Measurements from ENCODE around the gene CNPY1. TPM values are rescaled to one million over a fixed set of nuclear protein-coding genes. Genes with fewer than 3 reads are reported as not detected.

The CNPY1 gene
- total and polyA plus RNA-seq, 2 of the 8 experiments (the other 6 are each of a cell fraction or from before 2014, with no cell fraction given) = not detected

DNA sequence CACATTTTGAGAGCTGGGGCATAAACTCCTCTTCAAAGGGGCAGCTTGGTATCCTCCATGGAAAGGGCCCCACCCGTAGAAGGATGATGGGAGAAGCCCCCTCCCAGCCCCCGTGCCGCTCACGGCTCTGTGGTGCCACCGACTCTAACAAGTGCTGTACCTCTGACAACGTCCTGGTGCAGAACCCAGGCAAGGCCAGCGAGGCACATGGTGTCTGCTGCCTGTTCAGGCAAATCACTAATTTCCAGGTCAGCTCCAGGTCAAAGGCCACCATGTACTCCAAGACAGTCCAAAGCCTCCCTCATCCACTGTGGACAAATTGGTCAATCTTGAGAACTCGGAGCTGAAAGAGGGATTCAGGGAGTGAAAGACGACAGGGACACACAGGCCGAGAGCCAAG is 11.4 kb upstream of the CNPY1 start:
- CTCF ChIA-PET (ENCODE audit: partially characterized antibody) = interaction anchor here (1.1 to 1.3 kb wide), 3 partner anchors 13 to 41 kb away, joined by 3 to 5 read pairs (median 3); no protein-coding TSS in a partner anchor
- WGBS, 2 experiments (ENCODE audit: extremely low coverage in 1 of 2, insufficient coverage in 1 of 2, insufficient read length in 1 of 2, insufficient replicate concordance in 2 of 2, low coverage in 1 of 2, low lambda C conversion rate in 2 of 2, missing lambda C conversion rate in 1 of 2) = 89% methylated on average over 10 of the region's 10 CpGs; no CpG with 5 or more reads in 1 of the 2 experiments

More for the DNA sequence above, 11.4 kb upstream of the CNPY1 start:
- Histone ChIP-seq H4K5ac (ENCODE audit: insufficient read length, low read depth, low read length) (no peak overlapping the region), H3K14ac (ENCODE audit: insufficient read length) (no peak overlapping the region), H2AK5ac (ENCODE audit: low read depth, low read length) (no peak overlapping the region), H2BK120ac (replicated peaks; ENCODE audit: low read depth, low read length) (no peak overlapping the region), H2BK20ac (ENCODE audit: low read length) (no peak overlapping the region), H3K36me3 (ENCODE audit: control insufficient read depth in 2 of 4, insufficient read depth in 4 of 4, low read length in 3 of 4) (no peaks in the 10 kb centered on the region), H4K20me1 (replicated peaks in 1 of 2; ENCODE audit: control insufficient read depth in 1 of 2, insufficient read depth in 2 of 2, low read length in 2 of 2) (no peaks in the 10 kb centered on the region), H2BK15ac (ENCODE audit: low read length) (no peak overlapping the region), H3K27ac (ENCODE audit: low read depth, low read length) (no peak overlapping the region), H3K23me2 (ENCODE audit: low read depth, low read length) (no peaks in the 10 kb centered on the region), H3K79me2 (ENCODE audit: control insufficient read depth in 1 of 2, insufficient read depth in 2 of 2, low read length in 2 of 2) (no peaks in the 10 kb centered on the region), H3K23ac (ENCODE audit: insufficient read length) (no peak overlapping the region), H3K56ac (replicated peaks; ENCODE audit: insufficient read length, low read depth, low read length) (no peak overlapping the region), H3K9ac (replicated peaks in 1 of 4; ENCODE audit: extremely low read depth in 1 of 4, low read depth in 3 of 4, low read length in 3 of 4) (no peak overlapping the region), H3K4me2 (ENCODE audit: insufficient read depth in 1 of 2, low read depth in 2 of 2, low read length in 2 of 2) (no peak overlapping the region), H2BK12ac (ENCODE audit: low read depth, low read length) (no peak overlapping the region), H3K9me3 (ENCODE audit: insufficient read depth in 2 of 2, low read depth in 1 of 2, low read length in 1 of 2) (peaks cover 0 to 3% of the 10 kb centered on the region in 2 experiments; a peak in 1 of 4 replicates), H3K27me3 (replicated peaks in 1 of 4; ENCODE audit: control insufficient read depth in 3 of 4, extremely low read depth in 1 of 4, insufficient read depth in 3 of 4, low read length in 3 of 4) (no peaks in the 10 kb centered on the region), H3K79me1 (ENCODE audit: low read depth, low read length) (no peaks in the 10 kb centered on the region), H4K91ac (replicated peaks; ENCODE audit: insufficient read length, low read length) (no peak overlapping the region), H3K18ac (ENCODE audit: extremely low read depth, low read length) (no peak overlapping the region), H3K4ac (replicated peaks; ENCODE audit: insufficient read length, low read depth, low read length) (no peak overlapping the region), H4K8ac (ENCODE audit: extremely low read depth, insufficient read depth, low read length) (no peak overlapping the region), H2AFZ (ENCODE audit: low read length) (no peak overlapping the region), H3K4me1 (replicated peaks in 1 of 4; ENCODE audit: control insufficient read depth in 3 of 4, insufficient read depth in 4 of 4, low read length in 3 of 4) (no peaks in the 10 kb centered on the region), H3K4me3 (ENCODE audit: extremely low read depth in 1 of 4, insufficient read depth in 2 of 4, low read depth in 3 of 4, low read length in 4 of 4) (no peak overlapping the region), H2BK5ac (ENCODE audit: low read depth, low read length) (no peak overlapping the region)
- POLR2A ChIA-PET (ENCODE audit: partially characterized antibody) = no interaction called here
- TF ChIP-seq SRF (IDR thresholded peaks at IDR 0.05; ENCODE audit: low read depth, low read length) (no peak), RFX5 (IDR thresholded peaks at IDR 0.05; ENCODE audit: borderline replicate concordance, low read depth, low read length) (no peak), KDM5A (IDR thresholded peaks at IDR 0.05; ENCODE audit: low read length) (no peak), FOSL1 (IDR thresholded peaks at IDR 0.05; ENCODE audit: insufficient read depth, low read depth, low read length) (no peak), CHD2 (IDR thresholded peaks at IDR 0.05; ENCODE audit: low read length) (no peak)
- TF ChIP-seq, protein P1, sequence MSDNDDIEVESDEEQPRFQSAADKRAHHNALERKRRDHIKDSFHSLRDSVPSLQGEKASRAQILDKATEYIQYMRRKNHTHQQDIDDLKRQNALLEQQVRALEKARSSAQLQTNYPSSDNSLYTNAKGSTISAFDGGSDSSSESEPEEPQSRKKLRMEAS (IDR thresholded peaks at IDR 0.05) = no peak
- FAIRE-seq (no peak), DNase-seq (ENCODE audit: low read depth in 1 of 2, low spot score in 2 of 2) (no peak)

All from H1 (cell line).